Measurements from ENCODE around the gene SH2D3C. TPM values are rescaled to one million over a fixed set of nuclear protein-coding genes. Genes with fewer than 3 reads are reported as not detected.

Gene SH2D3C
- total and polyA plus RNA-seq, 10 of the 15 experiments (the other 5 are each of a cell fraction or from before 2014, with no cell fraction given): 1.2 to 23.5 (median 16.2) TPM

DNA sequence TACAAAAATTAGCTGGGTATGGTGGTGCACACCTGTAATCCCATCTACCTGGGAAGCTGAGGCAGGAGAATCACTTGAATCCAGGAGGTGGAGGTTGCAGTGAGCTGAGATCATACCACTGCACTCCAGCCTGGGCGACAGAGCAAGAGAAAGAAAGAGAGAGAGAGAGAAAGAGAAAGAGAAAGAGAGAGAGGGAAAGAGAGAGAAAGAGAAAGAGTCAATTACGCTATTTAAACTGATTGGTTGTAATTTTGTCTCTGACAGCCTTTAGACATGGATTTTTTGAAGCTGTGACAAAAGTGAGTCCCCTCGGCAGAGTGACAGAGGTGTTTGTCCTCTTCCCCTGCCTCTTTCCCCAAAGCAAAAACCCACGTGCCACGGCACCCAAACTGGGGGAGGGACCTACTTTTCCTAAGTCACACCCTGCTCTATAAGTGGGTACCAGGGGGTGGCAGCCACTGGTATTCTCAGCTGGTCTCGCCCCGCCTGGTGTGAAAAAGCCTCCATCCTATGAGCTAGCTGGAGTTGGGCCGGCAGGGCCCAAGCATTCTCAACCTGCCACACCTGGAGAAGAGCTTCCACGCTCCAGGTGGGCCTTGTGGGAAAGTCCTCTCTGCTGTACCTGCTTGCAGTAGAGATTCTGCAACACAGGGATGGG, 75.0 kb downstream of the SH2D3C start:
- Histone ChIP-seq H3K9ac (ENCODE audit: control insufficient read depth, insufficient read depth, low read length) (no peak overlapping the region), H3K4me2 (ENCODE audit: control insufficient read depth, insufficient read depth) (no peak overlapping the region), H3K27me3 (replicated peaks in 1 of 2; ENCODE audit: control insufficient read depth in 2 of 2, insufficient read depth in 2 of 2, low read length in 1 of 2) (peaks cover 0 to 2% of the 10 kb centered on the region in 2 experiments; a peak in 2 of 4 replicates), H3K79me2 (ENCODE audit: control insufficient read depth, insufficient read depth, low read length) (no peaks in the 10 kb centered on the region), H4K20me1 (ENCODE audit: control insufficient read depth, insufficient read depth) (no peaks in the 10 kb centered on the region), H3K27ac (ENCODE audit: control insufficient read depth, insufficient read depth) (no peak overlapping the region), H3K4me3 (no peak overlapping the region), H3K4me1 (ENCODE audit: control insufficient read depth, insufficient read depth, low read length) (peaks cover 4% of the 10 kb centered on the region; the same call in 1 of the 2 replicates), H3K36me3 (ENCODE audit: control insufficient read depth in 2 of 2, insufficient read depth in 2 of 2, low read length in 1 of 2) (no peaks in the 10 kb centered on the region), H2AFZ (ENCODE audit: control insufficient read depth, low read depth, low read length) (no peak overlapping the region), H3K9me3 (replicated peaks; ENCODE audit: control insufficient read depth, insufficient read depth, low read length) (no peaks in the 10 kb centered on the region)
- RAD21 ChIA-PET (ENCODE audit: unreplicated experiment): interaction anchor here (0.6 kb wide), 1 partner anchor 247 kb away, joined by 4 read pairs; no protein-coding TSS in a partner anchor
- no peak for TF ChIP-seq HDGF (IDR thresholded peaks at IDR 0.05)
- no peak for TF ChIP-seq RBBP5 (conservative IDR thresholded peaks at IDR 0.05)
- TF ChIP-seq GATAD2B (conservative IDR thresholded peaks at IDR 0.05; ENCODE audit: low read depth): no peak
- TF ChIP-seq, protein P1, sequence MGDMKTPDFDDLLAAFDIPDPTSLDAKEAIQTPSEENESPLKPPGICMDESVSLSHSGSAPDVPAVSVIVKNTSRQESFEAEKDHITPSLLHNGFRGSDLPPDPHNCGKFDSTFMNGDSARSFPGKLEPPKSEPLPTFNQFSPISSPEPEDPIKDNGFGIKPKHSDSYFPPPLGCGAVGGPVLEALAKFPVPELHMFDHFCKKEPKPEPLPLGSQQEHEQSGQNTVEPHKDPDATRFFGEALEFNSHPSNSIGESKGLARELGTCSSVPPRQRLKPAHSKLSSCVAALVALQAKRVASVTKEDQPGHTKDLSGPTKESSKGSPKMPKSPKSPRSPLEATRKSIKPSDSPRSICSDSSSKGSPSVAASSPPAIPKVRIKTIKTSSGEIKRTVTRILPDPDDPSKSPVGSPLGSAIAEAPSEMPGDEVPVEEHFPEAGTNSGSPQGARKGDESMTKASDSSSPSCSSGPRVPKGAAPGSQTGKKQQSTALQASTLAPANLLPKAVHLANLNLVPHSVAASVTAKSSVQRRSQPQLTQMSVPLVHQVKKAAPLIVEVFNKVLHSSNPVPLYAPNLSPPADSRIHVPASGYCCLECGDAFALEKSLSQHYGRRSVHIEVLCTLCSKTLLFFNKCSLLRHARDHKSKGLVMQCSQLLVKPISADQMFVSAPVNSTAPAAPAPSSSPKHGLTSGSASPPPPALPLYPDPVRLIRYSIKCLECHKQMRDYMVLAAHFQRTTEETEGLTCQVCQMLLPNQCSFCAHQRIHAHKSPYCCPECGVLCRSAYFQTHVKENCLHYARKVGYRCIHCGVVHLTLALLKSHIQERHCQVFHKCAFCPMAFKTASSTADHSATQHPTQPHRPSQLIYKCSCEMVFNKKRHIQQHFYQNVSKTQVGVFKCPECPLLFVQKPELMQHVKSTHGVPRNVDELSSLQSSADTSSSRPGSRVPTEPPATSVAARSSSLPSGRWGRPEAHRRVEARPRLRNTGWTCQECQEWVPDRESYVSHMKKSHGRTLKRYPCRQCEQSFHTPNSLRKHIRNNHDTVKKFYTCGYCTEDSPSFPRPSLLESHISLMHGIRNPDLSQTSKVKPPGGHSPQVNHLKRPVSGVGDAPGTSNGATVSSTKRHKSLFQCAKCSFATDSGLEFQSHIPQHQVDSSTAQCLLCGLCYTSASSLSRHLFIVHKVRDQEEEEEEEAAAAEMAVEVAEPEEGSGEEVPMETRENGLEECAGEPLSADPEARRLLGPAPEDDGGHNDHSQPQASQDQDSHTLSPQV (IDR thresholded peaks at IDR 0.05): no peak
- DNase-seq (ENCODE audit: low read depth, low spot score): no peak
- 56% methylated on average over 9 of the region's 9 CpGs for WGBS (ENCODE audit: insufficient coverage, insufficient replicate concordance, low lambda C conversion rate, missing lambda C conversion rate)
- POLR2A ChIA-PET: interaction anchor here (0.6 kb wide), 3 partner anchors 40 to 163 kb away, joined by 3 read pairs; no protein-coding TSS in a partner anchor
- ATAC-seq: no peak
- no TSS peak for BruUV-seq (replicated peaks)
- no peak for FAIRE-seq
- CTCF ChIA-PET: interaction anchor here (1.1 to 2.6 kb wide), 2 partner anchors 12 to 31 kb away, joined by 4 to 6 read pairs; partner anchors contain the start of genes PTRH1, TOR2A and TTC16
- in situ Hi-C loops (cut with MboI): no loop called here
- SMC1A ChIA-PET (ENCODE audit: uncharacterized antibody, unreplicated experiment): no interaction called here
- intact Hi-C loops (cut with micrococcal nuclease; ENCODE audit: unreplicated experiment): no loop called here

Data from GM12878 (cell line).